H1 (cell line): Measurements from ENCODE around the gene CHEK2. TPM values are rescaled to one million over a fixed set of nuclear protein-coding genes. Genes with fewer than 3 reads are reported as not detected.

Experiments
- CTCF ChIA-PET: fragments of 300-600 bp; sonication (Branson Sonifier 250); formaldehyde crosslinking; loops from one replicate; lab custom pipeline; 2021; ENCODE audit not compliant: partially characterized antibody; lab: Charles Lee
- POLR2A ChIA-PET: fragments of 300-600 bp; sonication (Branson Sonifier 250); formaldehyde crosslinking; loops from one replicate; lab custom pipeline; 2021; ENCODE audit warnings: inconsistent platforms; ENCODE audit not compliant: partially characterized antibody; lab: Charles Lee
- DNase-seq, 2 experiments: peaks; one replicate each; pipeline versions ENCODE4 v3.0.0 to v3.0.0-alpha.2; 2010 to 2022; ENCODE audit warnings: low spot score in 2 of 2, low read depth in 1 of 2, mixed read lengths in 1 of 2
- FAIRE-seq: peaks from 2 replicates; lab custom pipeline; 2011; peaks lifted over from hg19 to GRCh38; lab: Jason Lieb, UNC
- H2AFZ ChIP-seq: 2 replicates; pipeline ENCODE4 v1.8.1; 2012; ENCODE audit warnings: low read length, inconsistent platforms
- H2AK5ac ChIP-seq: 2 replicates; pipeline ENCODE4 v1.6.1; 2013; ENCODE audit warnings: low read depth, low read length
- H2BK120ac ChIP-seq: replicated peaks from 2 replicates; pipeline ENCODE3; 2013; ENCODE audit warnings: low read depth, low read length, inconsistent platforms
- H2BK12ac ChIP-seq: 2 replicates; pipeline ENCODE4 v1.6.1; 2013; ENCODE audit warnings: low read depth, low read length
- H2BK15ac ChIP-seq: 2 replicates; pipeline ENCODE4 v1.6.1; 2013; ENCODE audit warnings: low read length
- H2BK20ac ChIP-seq: 2 replicates; pipeline ENCODE4 v1.6.1; 2013; ENCODE audit warnings: low read length
- H2BK5ac ChIP-seq: 2 replicates; pipeline ENCODE4 v1.6.1; 2013; ENCODE audit warnings: low read depth, low read length
- H3K14ac ChIP-seq: 2 replicates; pipeline ENCODE4 v1.6.1; 2013; ENCODE audit warnings: inconsistent platforms; ENCODE audit not compliant: insufficient read length
- H3K18ac ChIP-seq: 2 replicates; pipeline ENCODE4 v1.6.1; 2013; ENCODE audit warnings: low read length; ENCODE audit errors: extremely low read depth
- H3K23ac ChIP-seq: 2 replicates; pipeline ENCODE4 v1.6.1; 2013; ENCODE audit warnings: inconsistent platforms; ENCODE audit not compliant: insufficient read length
- H3K23me2 ChIP-seq: 2 replicates; pipeline ENCODE4 v1.6.1; 2013; ENCODE audit warnings: low read depth, low read length
- H3K27ac ChIP-seq: 2 replicates; pipeline ENCODE4 v1.6.1; 2011; ENCODE audit warnings: low read depth, low read length, inconsistent platforms
- H3K27me3 ChIP-seq, 4 experiments: replicated peaks in 1 of 4; 1 replicate in 1 of 4; 2 replicates in 3 of 4; pipeline versions ENCODE4 v1.6.1 to v1.8.1; 2011 to 2013; ENCODE audit warnings: low read length in 3 of 4, mild to moderate bottlenecking in 3 of 4, inconsistent platforms in 2 of 4, mixed read lengths in 2 of 4, moderate library complexity in 1 of 4; ENCODE audit not compliant: control insufficient read depth in 3 of 4, insufficient read depth in 3 of 4; ENCODE audit errors: extremely low read depth in 1 of 4
- H3K36me3 ChIP-seq, 4 experiments: 2 replicates each; pipeline versions ENCODE4 v1.6.1 to v1.8.1; 2011 to 2013; ENCODE audit warnings: mild to moderate bottlenecking in 4 of 4, low read length in 3 of 4, moderate library complexity in 2 of 4, control low read depth in 1 of 4, inconsistent platforms in 1 of 4; ENCODE audit not compliant: insufficient read depth in 4 of 4, control insufficient read depth in 2 of 4
- H3K4ac ChIP-seq: replicated peaks from 2 replicates; pipeline ENCODE3; 2013; ENCODE audit warnings: low read length, low read depth, mixed read lengths, inconsistent platforms; ENCODE audit not compliant: insufficient read length
- H3K4me1 ChIP-seq, 4 experiments: replicated peaks in 1 of 4; 1 replicate in 1 of 4; 2 replicates in 3 of 4; pipeline versions ENCODE4 v1.6.1 to v1.8.1; 2011 to 2013; ENCODE audit warnings: low read length in 3 of 4, inconsistent platforms in 2 of 4, mixed read lengths in 1 of 4; ENCODE audit not compliant: insufficient read depth in 4 of 4, control insufficient read depth in 3 of 4
- H3K4me2 ChIP-seq, 2 experiments: 2 replicates each; pipeline versions ENCODE4 v1.6.1 to v1.8.1; 2011 to 2013; ENCODE audit warnings: low read depth in 2 of 2, low read length in 2 of 2, control low read depth in 1 of 2, inconsistent platforms in 1 of 2, mild to moderate bottlenecking in 1 of 2; ENCODE audit not compliant: insufficient read depth in 1 of 2
- H3K4me3 ChIP-seq, 4 experiments: fragments of 200-600, 300-600 bp in 1 of 4; sonication (generic), shearing (Covaris generic), sonication (Bioruptor Twin) in 1 of 4; 2 replicates each; pipeline versions ENCODE4 v1.5.1 to v1.8.1; 2011 to 2016; ENCODE audit warnings: low read length in 4 of 4, low read depth in 3 of 4, control low read depth in 2 of 4, inconsistent platforms in 2 of 4, mild to moderate bottlenecking in 2 of 4, mixed read lengths in 1 of 4, moderate library complexity in 1 of 4; ENCODE audit not compliant: insufficient read depth in 2 of 4; ENCODE audit errors: extremely low read depth in 1 of 4
- H3K56ac ChIP-seq: replicated peaks from 2 replicates; pipeline ENCODE3; 2013; ENCODE audit warnings: low read depth, mild to moderate bottlenecking, mixed read lengths, low read length, inconsistent platforms; ENCODE audit not compliant: insufficient read length
- H3K79me1 ChIP-seq: 2 replicates; pipeline ENCODE4 v1.6.1; 2013; ENCODE audit warnings: low read depth, low read length, control low read depth
- H3K79me2 ChIP-seq, 2 experiments: 2 replicates each; pipeline versions ENCODE4 v1.6.1 to v1.8.1; 2012 to 2013; ENCODE audit warnings: low read length in 2 of 2, mild to moderate bottlenecking in 2 of 2, inconsistent platforms in 1 of 2; ENCODE audit not compliant: insufficient read depth in 2 of 2, control insufficient read depth in 1 of 2
- H3K9ac ChIP-seq, 4 experiments: replicated peaks in 1 of 4; 1 replicate in 1 of 4; 2 replicates in 3 of 4; pipeline versions ENCODE4 v1.6.1 to v1.8.1; 2011 to 2013; ENCODE audit warnings: low read depth in 3 of 4, low read length in 3 of 4, control low read depth in 2 of 4, mild to moderate bottlenecking in 2 of 4, moderate library complexity in 2 of 4, inconsistent platforms in 1 of 4; ENCODE audit errors: extremely low read depth in 1 of 4
- H3K9me3 ChIP-seq, 2 experiments: 2 replicates each; pipeline versions ENCODE4 v1.6.1 to v1.8.1; 2012 to 2013; ENCODE audit warnings: mild to moderate bottlenecking in 2 of 2, moderate library complexity in 2 of 2, control low read depth in 1 of 2, inconsistent platforms in 1 of 2, low read depth in 1 of 2, low read length in 1 of 2, mixed read lengths in 1 of 2; ENCODE audit not compliant: insufficient read depth in 2 of 2
- H4K20me1 ChIP-seq, 2 experiments: replicated peaks in 1 of 2; 2 replicates each; pipeline versions ENCODE3 to v1.8.1; 2011 to 2013; ENCODE audit warnings: inconsistent platforms in 2 of 2, low read length in 2 of 2, mild to moderate bottlenecking in 1 of 2; ENCODE audit not compliant: insufficient read depth in 2 of 2, control insufficient read depth in 1 of 2
- H4K5ac ChIP-seq: 2 replicates; pipeline ENCODE4 v1.6.1; 2013; ENCODE audit warnings: low read length, low read depth, mixed read lengths, inconsistent platforms; ENCODE audit not compliant: insufficient read length
- H4K8ac ChIP-seq: 2 replicates; pipeline ENCODE4 v1.8.0; 2013; ENCODE audit warnings: mild to moderate bottlenecking, moderate library complexity, low read length, inconsistent platforms; ENCODE audit not compliant: insufficient read depth; ENCODE audit errors: extremely low read depth
- H4K91ac ChIP-seq: replicated peaks from 2 replicates; pipeline ENCODE3; 2013; ENCODE audit warnings: low read length, mixed read lengths, inconsistent platforms; ENCODE audit not compliant: insufficient read length
- BRCA1 ChIP-seq: IDR thresholded peaks from 2 replicates; pipeline ENCODE4 v1.6.1; 2012; ENCODE audit warnings: low read depth, low read length, improper control_type of control experiment
- CEBPB ChIP-seq: IDR thresholded peaks from 2 replicates; pipeline ENCODE4 v1.6.1; 2012; ENCODE audit warnings: low read depth, low read length
- FOSL1 ChIP-seq: IDR thresholded peaks from 2 replicates; pipeline ENCODE4 v1.6.1; 2011; ENCODE audit warnings: mild to moderate bottlenecking, low read depth, low read length, moderate library complexity; ENCODE audit not compliant: insufficient read depth
- POLR2AphosphoS5 ChIP-seq: IDR thresholded peaks from 2 replicates; pipeline ENCODE4 v1.6.1; 2011; ENCODE audit warnings: low read depth, low read length
- TAF7 ChIP-seq: optimal IDR thresholded peaks from 2 replicates; pipeline ENCODE3; 2011; ENCODE audit warnings: low read depth, mild to moderate bottlenecking, inconsistent platforms, low read length, moderate library complexity, borderline replicate concordance
- WGBS, 2 experiments: shearing (Covaris generic) in 1 of 2; methylation state at CpG; one replicate each; pipeline versions ENCODE4 v1.1.6 to v1.1.7; 2013 to 2015; ENCODE audit warnings: low lambda C conversion rate in 2 of 2, mixed read lengths in 2 of 2, inconsistent platforms in 1 of 2, low coverage in 1 of 2, missing lambda C conversion rate in 1 of 2; ENCODE audit not compliant: insufficient replicate concordance in 2 of 2, insufficient coverage in 1 of 2, insufficient read length in 1 of 2; ENCODE audit errors: extremely low coverage in 1 of 2, missing lambda C conversion rate in 1 of 2; 5-methylcytosine and 5-hydroxymethylcytosine counted together
- polyA plus RNA-seq, 7 experiments: library from polyadenylated mRNA; depleted of rRNA in 3 of 7; stranded (reverse) in 5 of 7; unstranded in 2 of 7; fragments of >200 nt in 5 of 7; fragments of 200-250 nt in 2 of 7; gene quantifications; 1 replicate in 5 of 7; 2 replicates in 1 of 7; 4 replicates in 1 of 7; pipeline versions ENCODE4 v1.2.1 to v1.2.3, GENCODE V29; 2011 to 2013; ENCODE audit warnings: missing spikeins in 2 of 7, mixed read lengths in 2 of 7
- total RNA-seq: library from RNA; stranded (reverse); fragmentation: NEBNext Ultra II Directional; extraction: Animal tissue kit (Norgen Biotek cat#: 25700); gene quantifications from 2 replicates; pipeline ENCODE4 v1.2.1, GENCODE V29; 2021

The CHEK2 gene
- total and polyA plus RNA-seq, 2 of the 8 experiments (the other 6 are each of a cell fraction or from before 2014, with no cell fraction given): 74.9 to 89.5 TPM

- no peak overlapping the region for H3K18ac ChIP-seq
- no peak overlapping the region for H3K4me2 ChIP-seq
- peaks cover 0 to 41% (median 20%) of the 10 kb centered on the region in 4 experiments; a peak in 7 of 8 replicates for H3K36me3 ChIP-seq
- WGBS, 2 experiments: 84% methylated on average over 6 of the region's 6 CpGs; no CpG with 5 or more reads in 1 of the 2 experiments
- no peaks in the 10 kb centered on the region for H3K23me2 ChIP-seq
- H4K5ac ChIP-seq: no peak overlapping the region
- H2AFZ ChIP-seq: no peak overlapping the region
- ChIA-PET CTCF (interaction anchor here (0.6 to 1.3 kb wide), 3 partner anchors 8 to 946 kb away, joined by 3 to 4 read pairs (median 3); no protein-coding TSS in a partner anchor), POLR2A (no interaction called here)
- DNase-seq: no peak
- no peak overlapping the region for H2BK15ac ChIP-seq
- FAIRE-seq: no peak
- H3K27ac ChIP-seq: no peak overlapping the region
- H4K91ac ChIP-seq: no peak overlapping the region
- H2BK5ac ChIP-seq: no peak overlapping the region
- H3K4ac ChIP-seq: no peak overlapping the region
- no peak overlapping the region for H2BK20ac ChIP-seq
- no peak overlapping the region for H3K23ac ChIP-seq
- no peaks in the 10 kb centered on the region for H4K20me1 ChIP-seq
- H4K8ac ChIP-seq: no peak overlapping the region
- H3K9me3 ChIP-seq: no peaks in the 10 kb centered on the region
- no peak overlapping the region for H2AK5ac ChIP-seq
- H3K79me2 ChIP-seq: no peaks in the 10 kb centered on the region
- H3K79me1 ChIP-seq: no peaks in the 10 kb centered on the region
- H2BK120ac ChIP-seq: no peak overlapping the region
- H3K56ac ChIP-seq: no peak overlapping the region
- no peaks in the 10 kb centered on the region for H3K4me1 ChIP-seq
- no peak overlapping the region for H3K14ac ChIP-seq
- H3K27me3 ChIP-seq: no peaks in the 10 kb centered on the region
- H2BK12ac ChIP-seq: no peak overlapping the region
- no peak overlapping the region for H3K4me3 ChIP-seq
- H3K9ac ChIP-seq: no peak overlapping the region
- TF ChIP-seq BRCA1 (no peak), FOSL1 (no peak), TAF7 (no peak), CEBPB (peak; percentile 52), POLR2AphosphoS5 (no peak)
Observed at GRCh38 chr22:28711820-28712777, 29.5 kb downstream of the CHEK2 start.
